HEK293 (cell line): ENCODE data around the gene LAMA2.

Source experiments
- CTCF ChIA-PET: fragments of 350-600 bp; formaldehyde crosslinking; extraction: SDS; loops from one replicate; lab custom pipeline; 2021; ENCODE audit warnings: antibody characterized with exemption; lab: Yijun Ruan, JAX
- POLR2A ChIA-PET: fragments of 300-600 bp; formaldehyde crosslinking; extraction: SDS; loops from one replicate; lab custom pipeline; 2020; ENCODE audit warnings: antibody characterized with exemption, inconsistent platforms; lab: Yijun Ruan, JAX
- H3K27ac ChIP-seq: fragments of 200-500 bp; sonication (Bioruptor generic); 2 replicates; pipeline ENCODE4 v1.5.1; 2014; ENCODE audit warnings: low read depth, low read length, control low read depth, inconsistent platforms; ENCODE audit errors: extremely low read depth
- H3K36me3 ChIP-seq, 2 experiments: fragments of 200-500 bp in 1 of 2; sonication (Bioruptor generic) in 1 of 2; 1 replicate in 1 of 2; 2 replicates in 1 of 2; pipeline ENCODE4 v1.5.1; 2014 to 2017; ENCODE audit warnings: inconsistent platforms in 2 of 2, low read length in 2 of 2; ENCODE audit not compliant: control insufficient read depth in 2 of 2, insufficient read depth in 1 of 2
- H3K4me1 ChIP-seq: fragments of 200-500 bp; sonication (Bioruptor generic); 2 replicates; pipeline ENCODE4 v1.5.1; 2014; ENCODE audit warnings: mild to moderate bottlenecking, low read length, inconsistent platforms; ENCODE audit not compliant: control insufficient read depth, insufficient read depth
- H3K4me3 ChIP-seq: 2 replicates; pipeline ENCODE4 v1.5.1; 2011; ENCODE audit warnings: low read depth, mild to moderate bottlenecking, control low read depth, low read length, moderate library complexity
- H3K9me3 ChIP-seq: fragments of 200-500 bp; sonication (Bioruptor generic); 2 replicates; pipeline ENCODE4 v1.5.1; 2014; ENCODE audit warnings: low read depth, low read length, inconsistent platforms; ENCODE audit not compliant: control insufficient read depth, insufficient read depth
- EGR2 ChIP-seq: fragments of 450-650 bp; formaldehyde crosslinking; IDR thresholded peaks from 2 replicates; pipeline ENCODE4 v1.5.1; 2016; ENCODE audit warnings: low read depth, missing biosample characterization, missing genetic modification characterization
- OSR2 ChIP-seq: fragments of 450-650 bp; formaldehyde crosslinking; IDR thresholded peaks from 2 replicates; pipeline ENCODE4 v1.5.1; 2016; ENCODE audit warnings: missing biosample characterization, missing genetic modification characterization
- REPIN1 ChIP-seq: fragments of 450-650 bp; formaldehyde crosslinking; IDR thresholded peaks from 2 replicates; pipeline ENCODE4 v1.5.1; 2017; ENCODE audit warnings: missing biosample characterization, missing genetic modification characterization, low read depth
- ZNF112 ChIP-seq: fragments of 450-650 bp; formaldehyde crosslinking; IDR thresholded peaks from 2 replicates; pipeline ENCODE4 v1.5.0; 2017; ENCODE audit warnings: missing biosample characterization, missing genetic modification characterization
- ZNF169 ChIP-seq: fragments of 450-650 bp; formaldehyde crosslinking; IDR thresholded peaks from 2 replicates; pipeline ENCODE4 v1.5.1; 2016; ENCODE audit warnings: missing biosample characterization, missing genetic modification characterization
- ZNF175 ChIP-seq: fragments of 450-650 bp; formaldehyde crosslinking; IDR thresholded peaks from 2 replicates; pipeline ENCODE4 v1.5.1; 2016; ENCODE audit warnings: missing biosample characterization, missing genetic modification characterization
- ZNF184 ChIP-seq: fragments of 450-650 bp; IDR thresholded peaks from 2 replicates; pipeline ENCODE4 v1.5.1; 2018; ENCODE audit warnings: missing biosample characterization, mild to moderate bottlenecking, missing genetic modification characterization
- ZNF266 ChIP-seq: fragments of 450-650 bp; formaldehyde crosslinking; IDR thresholded peaks from 2 replicates; pipeline ENCODE4 v1.5.1; 2016; ENCODE audit warnings: missing biosample characterization, missing genetic modification characterization, low read depth
- ZNF274 ChIP-seq, 2 experiments: fragments of 200-500 bp in 1 of 2; fragments of 450-650 bp in 1 of 2; sonication (Bioruptor generic) in 1 of 2; formaldehyde crosslinking in 1 of 2; IDR thresholded peaks; 2 replicates each; pipeline versions ENCODE4 v1.5.1 to v1.6.1; 2014 to 2016; ENCODE audit warnings: borderline replicate concordance in 1 of 2, inconsistent platforms in 1 of 2, low read length in 1 of 2, missing biosample characterization in 1 of 2, missing genetic modification characterization in 1 of 2
- ZNF280C ChIP-seq: fragments of 450-650 bp; formaldehyde crosslinking; IDR thresholded peaks from 2 replicates; pipeline ENCODE4 v1.5.1; 2016; ENCODE audit warnings: missing biosample characterization, missing genetic modification characterization
- ZNF292 ChIP-seq: fragments of 450-650 bp; formaldehyde crosslinking; IDR thresholded peaks from 2 replicates; pipeline ENCODE4 v1.5.1; 2016; ENCODE audit warnings: low read depth, missing biosample characterization, missing genetic modification characterization, borderline replicate concordance
- ZNF302 ChIP-seq: fragments of 450-650 bp; formaldehyde crosslinking; IDR thresholded peaks from 2 replicates; pipeline ENCODE4 v1.5.1; 2016; ENCODE audit warnings: missing biosample characterization, missing genetic modification characterization, low read depth
- ZNF391 ChIP-seq: fragments of 450-650 bp; formaldehyde crosslinking; IDR thresholded peaks from 2 replicates; pipeline ENCODE4 v1.5.1; 2016; ENCODE audit warnings: low read depth, missing biosample characterization, missing genetic modification characterization, borderline replicate concordance
- ZNF394 ChIP-seq: fragments of 450-650 bp; formaldehyde crosslinking; IDR thresholded peaks from 2 replicates; pipeline ENCODE4 v1.5.1; 2016; ENCODE audit warnings: missing biosample characterization, missing genetic modification characterization, mild to moderate bottlenecking, moderate library complexity, borderline replicate concordance
- ZNF48 ChIP-seq: fragments of 450-650 bp; formaldehyde crosslinking; IDR thresholded peaks from 2 replicates; pipeline ENCODE4 v1.5.1; 2016; ENCODE audit warnings: missing biosample characterization, missing genetic modification characterization
- ZNF514 ChIP-seq: fragments of 450-650 bp; formaldehyde crosslinking; IDR thresholded peaks from 2 replicates; pipeline ENCODE4 v1.5.1; 2016; ENCODE audit warnings: missing biosample characterization, missing genetic modification characterization
- ZNF530 ChIP-seq: fragments of 450-650 bp; formaldehyde crosslinking; IDR thresholded peaks from 2 replicates; pipeline ENCODE4 v1.5.1; 2016; ENCODE audit warnings: low read depth, missing biosample characterization, missing genetic modification characterization
- ZNF660 ChIP-seq: fragments of 450-650 bp; IDR thresholded peaks from 2 replicates; pipeline ENCODE4 v1.5.1; 2018; ENCODE audit warnings: missing biosample characterization, mild to moderate bottlenecking, missing genetic modification characterization
- ZNF670 ChIP-seq: fragments of 450-650 bp; formaldehyde crosslinking; IDR thresholded peaks from 2 replicates; pipeline ENCODE4 v1.5.1; 2016; ENCODE audit warnings: missing biosample characterization, missing genetic modification characterization, low read depth
- ZNF677 ChIP-seq: fragments of 450-650 bp; IDR thresholded peaks from 2 replicates; pipeline ENCODE4 v1.5.0; 2018; ENCODE audit warnings: missing biosample characterization, mild to moderate bottlenecking, missing genetic modification characterization, moderate library complexity
- ZNF707 ChIP-seq: fragments of 450-650 bp; formaldehyde crosslinking; IDR thresholded peaks from 2 replicates; pipeline ENCODE4 v1.5.1; 2016; ENCODE audit warnings: missing biosample characterization, missing genetic modification characterization
- ZNF747 ChIP-seq: fragments of 450-650 bp; formaldehyde crosslinking; IDR thresholded peaks from 2 replicates; pipeline ENCODE4 v1.5.1; 2016; ENCODE audit warnings: missing biosample characterization, missing genetic modification characterization
- ZNF792 ChIP-seq: fragments of 450-650 bp; formaldehyde crosslinking; IDR thresholded peaks from 2 replicates; pipeline ENCODE4 v1.5.1; 2016; ENCODE audit warnings: missing biosample characterization, missing genetic modification characterization
- ZSCAN23 ChIP-seq: fragments of 450-650 bp; formaldehyde crosslinking; IDR thresholded peaks from 2 replicates; pipeline ENCODE4 v1.5.1; 2016; ENCODE audit warnings: missing biosample characterization, missing genetic modification characterization
- ZSCAN5A ChIP-seq: fragments of 450-650 bp; formaldehyde crosslinking; IDR thresholded peaks from 2 replicates; pipeline ENCODE4 v1.5.1; 2016; ENCODE audit warnings: missing biosample characterization, missing genetic modification characterization
- TF ChIP-seq, protein P1 (sequence below): fragments of 450-650 bp; formaldehyde crosslinking; IDR thresholded peaks from 2 replicates; pipeline ENCODE4 v1.5.1; 2016; ENCODE audit warnings: missing biosample characterization, missing genetic modification characterization
- TF ChIP-seq, protein P2 (sequence below): IDR thresholded peaks from 2 replicates; pipeline ENCODE4 v1.6.1; 2011; ENCODE audit warnings: mild to moderate bottlenecking, low read depth, low read length, borderline replicate concordance
- TF ChIP-seq, protein P3 (sequence below): fragments of 450-650 bp; formaldehyde crosslinking; IDR thresholded peaks from 2 replicates; pipeline ENCODE4 v1.5.1; 2016; ENCODE audit warnings: missing biosample characterization, missing genetic modification characterization

LAMA2 gene

GRCh38 chr6:129194306-129194941 lies 311.5 kb downstream of the LAMA2 start:
- H3K4me1 ChIP-seq: no peaks in the 10 kb centered on the region
- no peak overlapping the region for H3K27ac ChIP-seq
- CTCF ChIA-PET: interaction anchor here (0.6 to 1.0 kb wide), 2 partner anchors 186 to 305 kb away, joined by 3 to 4 read pairs; no protein-coding TSS in a partner anchor
- no peaks in the 10 kb centered on the region for H3K9me3 ChIP-seq
- H3K4me3 ChIP-seq: no peak overlapping the region
- POLR2A ChIA-PET: no interaction called here
- H3K36me3 ChIP-seq: no peaks in the 10 kb centered on the region
- no peak for TF ChIP-seq ZNF394 (tag by site-specific recombination)
- TF ChIP-seq, protein P1, sequence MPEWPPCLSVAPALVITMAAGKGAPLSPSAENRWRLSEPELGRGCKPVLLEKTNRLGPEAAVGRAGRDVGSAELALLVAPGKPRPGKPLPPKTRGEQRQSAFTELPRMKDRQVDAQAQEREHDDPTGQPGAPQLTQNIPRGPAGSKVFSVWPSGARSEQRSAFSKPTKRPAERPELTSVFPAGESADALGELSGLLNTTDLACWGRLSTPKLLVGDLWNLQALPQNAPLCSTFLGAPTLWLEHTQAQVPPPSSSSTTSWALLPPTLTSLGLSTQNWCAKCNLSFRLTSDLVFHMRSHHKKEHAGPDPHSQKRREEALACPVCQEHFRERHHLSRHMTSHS (tag by site-specific recombination): no peak
- TF ChIP-seq ZNF660: no peak
- TF ChIP-seq ZNF274 (IDR thresholded peaks at IDR 0.05; ENCODE audit: low read length): no peak
- no peak for TF ChIP-seq ZNF274 (tag by site-specific recombination; IDR thresholded peaks at IDR 0.05; ENCODE audit: borderline replicate concordance)
- no peak for TF ChIP-seq ZNF707 (tag by site-specific recombination)
- TF ChIP-seq ZNF112: no peak
- TF ChIP-seq EGR2: no peak
- no peak for TF ChIP-seq ZNF391
- TF ChIP-seq, protein P2, sequence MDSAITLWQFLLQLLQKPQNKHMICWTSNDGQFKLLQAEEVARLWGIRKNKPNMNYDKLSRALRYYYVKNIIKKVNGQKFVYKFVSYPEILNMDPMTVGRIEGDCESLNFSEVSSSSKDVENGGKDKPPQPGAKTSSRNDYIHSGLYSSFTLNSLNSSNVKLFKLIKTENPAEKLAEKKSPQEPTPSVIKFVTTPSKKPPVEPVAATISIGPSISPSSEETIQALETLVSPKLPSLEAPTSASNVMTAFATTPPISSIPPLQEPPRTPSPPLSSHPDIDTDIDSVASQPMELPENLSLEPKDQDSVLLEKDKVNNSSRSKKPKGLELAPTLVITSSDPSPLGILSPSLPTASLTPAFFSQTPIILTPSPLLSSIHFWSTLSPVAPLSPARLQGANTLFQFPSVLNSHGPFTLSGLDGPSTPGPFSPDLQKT: no peak
- no peak for TF ChIP-seq ZNF514
- TF ChIP-seq ZNF292: no peak
- TF ChIP-seq ZNF792 (tag by site-specific recombination): no peak
- no peak for TF ChIP-seq ZNF670 (tag by site-specific recombination)
- no peak for TF ChIP-seq ZNF175 (tag by site-specific recombination)
- TF ChIP-seq ZNF530 (tag by site-specific recombination): no peak

GRCh38 chr6:129195161-129195560 lies 312.2 kb downstream of the LAMA2 start:
- CTCF ChIA-PET: interaction anchor here (0.6 to 1.0 kb wide), 2 partner anchors 62 to 187 kb away, joined by 3 to 7 read pairs; no protein-coding TSS in a partner anchor
- Histone ChIP-seq H3K4me3 (no peak overlapping the region), H3K9me3 (no peaks in the 10 kb centered on the region), H3K36me3 (no peaks in the 10 kb centered on the region), H3K27ac (no peak overlapping the region)
- POLR2A ChIA-PET: no interaction called here
- TF ChIP-seq ZNF302 (tag by site-specific recombination) (no peak), ZNF280C (no peak), ZNF169 (tag by site-specific recombination) (no peak), ZNF530 (tag by site-specific recombination) (no peak), ZSCAN23 (tag by site-specific recombination) (no peak), ZNF184 (tag by site-specific recombination) (no peak), ZNF747 (tag by site-specific recombination) (no peak), ZNF266 (tag by site-specific recombination) (no peak), OSR2 (tag by site-specific recombination) (no peak), ZNF48 (tag by site-specific recombination) (no peak), ZSCAN5A (no peak), REPIN1 (no peak), ZNF677 (tag by site-specific recombination) (no peak)
- TF ChIP-seq, protein P3, sequence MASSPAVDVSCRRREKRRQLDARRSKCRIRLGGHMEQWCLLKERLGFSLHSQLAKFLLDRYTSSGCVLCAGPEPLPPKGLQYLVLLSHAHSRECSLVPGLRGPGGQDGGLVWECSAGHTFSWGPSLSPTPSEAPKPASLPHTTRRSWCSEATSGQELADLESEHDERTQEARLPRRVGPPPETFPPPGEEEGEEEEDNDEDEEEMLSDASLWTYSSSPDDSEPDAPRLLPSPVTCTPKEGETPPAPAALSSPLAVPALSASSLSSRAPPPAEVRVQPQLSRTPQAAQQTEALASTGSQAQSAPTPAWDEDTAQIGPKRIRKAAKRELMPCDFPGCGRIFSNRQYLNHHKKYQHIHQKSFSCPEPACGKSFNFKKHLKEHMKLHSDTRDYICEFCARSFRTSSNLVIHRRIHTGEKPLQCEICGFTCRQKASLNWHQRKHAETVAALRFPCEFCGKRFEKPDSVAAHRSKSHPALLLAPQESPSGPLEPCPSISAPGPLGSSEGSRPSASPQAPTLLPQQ: no peak
- TF ChIP-seq, protein P2: no peak
- TF ChIP-seq, all 188 proteins: peak for 0
- H3K4me1 ChIP-seq: no peaks in the 10 kb centered on the region
